GM18498 (cell line): Measurements from ENCODE around the gene NRG2.

Source experiments
- ATAC-seq: cut with Tn5 transposase; IDR thresholded peaks from one replicate; pipeline ENCODE4 v1.9.1; 2021; ENCODE audit warnings: mild to moderate bottlenecking, moderate library complexity; ENCODE audit not compliant: unreplicated experiment

Gene NRG2

GRCh38 chr5:139804800-139805397 is 238.2 kb downstream of the NRG2 start:
- ATAC-seq = no peak

- no peak for ATAC-seq
Measured at GRCh38 chr5:139803978-139804377, 239.1 kb downstream of the NRG2 start.

GRCh38 chr5:139799359-139799758 is 243.7 kb downstream of the NRG2 start:
- no peak for ATAC-seq

- ATAC-seq = no peak
Measured at GRCh38 chr5:139798883-139799282, 244.2 kb downstream of the NRG2 start.

DNA sequence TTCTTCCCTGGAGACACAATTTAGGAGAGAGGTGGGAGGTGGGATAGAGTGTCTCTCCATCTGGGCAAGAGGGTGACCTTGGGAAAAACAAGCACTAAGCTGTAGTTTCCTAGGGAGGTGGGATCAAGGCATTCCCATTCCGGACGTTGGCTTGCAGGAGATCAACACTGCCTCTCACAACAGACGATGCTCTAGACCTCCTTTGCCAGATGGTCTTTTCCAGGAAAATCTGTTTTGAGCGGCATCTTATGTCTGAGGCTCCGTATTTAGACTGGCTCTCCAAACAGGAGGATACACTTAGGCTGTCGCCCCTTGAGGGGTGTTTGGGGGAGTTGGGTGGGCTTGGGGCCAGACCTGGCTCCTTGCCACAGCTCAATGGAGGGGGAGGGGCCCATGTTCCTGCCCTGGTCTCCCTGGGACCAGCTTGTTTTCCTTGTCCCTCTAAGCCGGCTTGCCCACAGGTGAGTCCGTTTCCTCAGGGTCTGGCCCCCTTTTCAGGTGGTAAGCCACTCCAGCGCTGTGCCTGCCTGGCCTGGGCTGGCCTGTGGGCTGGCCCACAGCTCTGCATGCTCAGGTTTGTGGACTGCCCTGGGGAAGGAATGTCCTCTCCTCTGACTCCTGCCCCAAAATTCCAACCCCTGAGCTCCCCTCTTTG is 245.1 kb downstream of the NRG2 start:
- ATAC-seq = no peak

DNA sequence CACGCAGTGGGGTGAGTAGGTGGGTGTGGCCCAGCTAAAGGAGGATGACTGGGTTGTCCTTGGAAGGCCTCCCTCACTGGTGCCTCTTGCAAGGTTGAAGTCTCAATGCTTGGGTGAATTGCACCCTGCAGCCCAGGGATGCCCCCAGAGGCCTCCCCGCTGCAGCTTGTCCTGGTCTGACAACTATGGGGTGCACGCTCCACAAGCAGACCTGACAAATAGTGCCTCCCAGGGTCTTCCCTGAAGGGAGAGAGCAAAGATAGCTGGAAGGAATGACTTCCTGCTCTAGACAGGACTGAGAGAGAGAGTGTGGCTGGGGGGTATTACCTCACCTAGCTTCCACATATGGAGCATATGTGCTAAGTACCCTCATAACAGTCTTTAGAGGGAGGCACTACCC is 245.8 kb downstream of the NRG2 start:
- ATAC-seq = no peak
